GM12875 (cell line): Measurements from ENCODE around the gene PCSK6.

Source experiments
- H3K4me3 ChIP-seq: one replicate; pipeline ENCODE4 v1.5.1; 2011; ENCODE audit warnings: low read depth, low read length, control low read depth
- TF ChIP-seq, protein P1 (sequence below): IDR thresholded peaks from 2 replicates; pipeline ENCODE4 v1.5.1; 2011; ENCODE audit warnings: low read depth, mild to moderate bottlenecking, control low read depth, inconsistent platforms, low read length, moderate library complexity, borderline replicate concordance; ENCODE audit not compliant: insufficient read depth

The PCSK6 gene

DNA sequence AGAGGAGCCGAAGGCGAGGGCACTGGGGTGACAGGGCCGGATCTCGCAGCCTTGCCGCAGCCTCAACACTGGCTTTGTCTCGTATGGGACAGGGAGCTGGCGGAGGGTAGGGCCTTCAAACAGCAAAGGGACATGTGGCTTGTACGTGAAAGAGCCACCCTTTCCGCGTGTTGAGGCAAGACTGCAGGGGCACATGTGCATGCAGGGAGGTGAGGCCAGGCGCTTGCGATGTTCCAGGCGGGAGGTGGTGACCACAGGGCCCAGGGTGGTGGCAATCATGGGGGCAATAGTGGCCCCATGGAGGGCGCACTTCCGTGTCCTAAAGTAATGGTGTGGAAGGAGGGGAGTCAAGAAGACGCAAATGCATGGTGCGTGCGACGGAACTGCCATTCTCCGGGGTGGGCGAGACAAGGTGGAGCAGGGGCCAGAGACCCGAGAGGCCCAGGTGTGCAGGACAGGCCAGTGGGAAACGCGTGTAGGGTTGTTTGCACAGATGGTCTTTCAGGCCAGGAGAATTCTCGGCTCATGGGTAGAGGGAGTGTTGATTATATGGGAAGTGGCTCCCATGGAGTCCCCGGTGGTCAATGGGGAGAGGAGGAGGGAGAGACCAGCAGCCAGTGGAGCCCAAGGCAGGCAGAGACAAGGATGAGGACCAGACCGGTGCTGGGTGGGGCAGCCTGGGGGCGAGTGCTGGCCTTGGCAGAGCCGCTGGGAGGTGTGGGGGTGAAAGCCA is 45.8 kb upstream of the PCSK6 start:
- TF ChIP-seq, protein P1, sequence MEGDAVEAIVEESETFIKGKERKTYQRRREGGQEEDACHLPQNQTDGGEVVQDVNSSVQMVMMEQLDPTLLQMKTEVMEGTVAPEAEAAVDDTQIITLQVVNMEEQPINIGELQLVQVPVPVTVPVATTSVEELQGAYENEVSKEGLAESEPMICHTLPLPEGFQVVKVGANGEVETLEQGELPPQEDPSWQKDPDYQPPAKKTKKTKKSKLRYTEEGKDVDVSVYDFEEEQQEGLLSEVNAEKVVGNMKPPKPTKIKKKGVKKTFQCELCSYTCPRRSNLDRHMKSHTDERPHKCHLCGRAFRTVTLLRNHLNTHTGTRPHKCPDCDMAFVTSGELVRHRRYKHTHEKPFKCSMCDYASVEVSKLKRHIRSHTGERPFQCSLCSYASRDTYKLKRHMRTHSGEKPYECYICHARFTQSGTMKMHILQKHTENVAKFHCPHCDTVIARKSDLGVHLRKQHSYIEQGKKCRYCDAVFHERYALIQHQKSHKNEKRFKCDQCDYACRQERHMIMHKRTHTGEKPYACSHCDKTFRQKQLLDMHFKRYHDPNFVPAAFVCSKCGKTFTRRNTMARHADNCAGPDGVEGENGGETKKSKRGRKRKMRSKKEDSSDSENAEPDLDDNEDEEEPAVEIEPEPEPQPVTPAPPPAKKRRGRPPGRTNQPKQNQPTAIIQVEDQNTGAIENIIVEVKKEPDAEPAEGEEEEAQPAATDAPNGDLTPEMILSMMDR: no peak

DNA sequence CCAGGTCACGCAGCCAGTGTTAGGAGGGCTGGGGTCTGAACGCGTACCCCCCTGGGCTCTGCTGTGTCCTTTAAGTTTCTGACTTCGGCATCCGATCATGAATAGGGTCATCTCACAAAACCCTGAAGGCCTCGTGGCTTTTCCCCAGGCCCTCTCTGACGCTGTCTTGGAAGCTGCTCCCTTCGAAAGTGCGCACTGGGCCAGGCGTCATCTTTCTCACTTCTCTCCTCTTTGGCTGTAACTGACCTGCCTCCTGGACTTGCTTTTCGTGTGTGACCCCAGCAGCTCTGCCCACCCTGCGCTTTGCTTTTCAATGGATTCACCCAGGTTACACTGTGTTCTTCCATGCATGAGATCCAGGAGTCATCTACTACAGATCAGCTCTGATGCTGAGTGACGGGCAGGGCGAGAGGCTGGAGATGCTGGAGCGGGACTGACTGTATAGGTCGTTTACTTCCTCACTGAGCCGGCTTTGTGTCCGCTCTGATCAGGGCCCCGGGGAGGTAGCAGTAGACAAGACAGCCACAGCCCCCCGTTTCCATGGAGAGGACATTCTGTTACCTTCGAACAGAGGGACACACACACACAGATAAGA is 45.0 kb upstream of the PCSK6 start:
- no peak overlapping the region for H3K4me3 ChIP-seq
- TF ChIP-seq, protein P1: no peak

More for the DNA sequence above, 45.8 kb upstream of the PCSK6 start:
- H3K4me3 ChIP-seq: no peak overlapping the region

DNA sequence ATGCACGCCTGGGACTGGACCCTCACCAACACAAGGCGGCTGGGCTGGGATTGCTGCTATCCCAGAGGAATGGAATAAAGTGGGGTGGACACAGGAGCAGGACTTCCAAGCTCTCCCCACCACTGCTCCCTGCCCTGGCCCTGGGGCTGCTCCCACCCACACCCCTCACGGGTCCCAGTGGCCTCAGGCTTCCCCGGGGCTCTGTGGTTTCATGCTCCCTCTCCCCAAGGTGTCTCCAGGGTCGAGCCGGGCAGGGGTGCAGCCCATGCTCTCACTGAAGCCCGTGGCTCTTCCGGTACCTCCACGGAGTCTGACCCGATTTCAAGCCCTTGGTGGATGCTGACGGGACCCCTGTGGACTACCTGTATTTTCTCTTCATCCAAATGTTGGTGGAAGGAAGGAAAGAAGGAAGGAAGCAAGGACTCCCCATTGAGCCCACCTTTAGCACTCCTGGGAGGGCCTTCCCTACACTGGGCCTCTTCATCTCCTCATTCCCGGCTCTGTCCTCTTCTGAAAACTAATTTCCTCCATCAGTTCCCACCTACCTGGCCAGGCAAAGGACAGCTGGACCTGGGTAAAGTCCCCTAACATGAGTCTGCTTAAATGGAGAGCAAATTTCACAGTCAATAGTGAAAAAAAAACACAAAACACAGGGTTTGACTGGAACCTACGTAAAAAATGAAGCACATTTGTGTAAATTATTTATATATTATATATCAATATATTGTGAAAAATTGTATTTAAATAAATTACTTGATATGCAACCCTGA is 44.0 kb upstream of the PCSK6 start:
- TF ChIP-seq, protein P1: no peak
- H3K4me3 ChIP-seq: no peak overlapping the region

DNA sequence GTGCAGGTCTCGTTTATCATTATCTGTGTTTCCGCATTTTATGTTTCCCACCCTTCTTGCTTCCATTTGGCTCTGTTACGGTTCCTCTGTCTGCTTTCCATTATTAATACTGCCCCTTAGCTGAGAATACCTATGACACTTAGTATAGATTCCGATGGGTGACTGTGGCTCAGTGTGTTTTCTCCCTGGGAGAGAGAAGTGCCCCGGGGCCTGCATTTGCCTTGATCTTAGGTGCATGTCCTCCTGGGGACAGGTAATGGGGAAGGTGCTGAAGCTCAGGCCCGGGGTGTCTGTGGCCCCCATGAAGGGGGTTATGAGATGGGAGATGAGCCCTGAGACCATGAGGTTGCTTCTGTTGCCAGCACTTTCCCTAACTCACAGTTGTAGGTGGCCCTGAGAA is 43.4 kb upstream of the PCSK6 start:
- no peak overlapping the region for H3K4me3 ChIP-seq
- TF ChIP-seq, protein P1: no peak

DNA sequence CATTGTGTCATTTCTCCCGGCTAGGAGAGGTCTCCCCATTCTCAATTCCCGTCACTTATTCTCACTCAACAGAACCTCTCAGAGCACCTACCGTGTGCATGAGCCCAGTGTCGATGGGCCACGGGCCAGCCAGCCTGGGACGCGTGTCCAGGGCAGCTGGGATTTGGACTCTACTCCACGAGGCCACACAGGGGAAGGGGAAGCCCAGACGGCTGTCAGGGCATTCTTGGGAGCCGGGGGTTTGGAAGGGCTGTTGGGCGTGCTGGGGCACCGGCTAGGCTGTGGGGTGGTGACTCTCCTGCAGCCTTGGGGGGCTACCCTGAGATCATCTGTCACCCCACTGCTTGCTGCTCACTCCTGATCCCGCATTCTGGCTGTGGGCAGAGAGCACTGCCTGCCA is 41.7 kb upstream of the PCSK6 start:
- TF ChIP-seq, protein P1: no peak
- no peak overlapping the region for H3K4me3 ChIP-seq

DNA sequence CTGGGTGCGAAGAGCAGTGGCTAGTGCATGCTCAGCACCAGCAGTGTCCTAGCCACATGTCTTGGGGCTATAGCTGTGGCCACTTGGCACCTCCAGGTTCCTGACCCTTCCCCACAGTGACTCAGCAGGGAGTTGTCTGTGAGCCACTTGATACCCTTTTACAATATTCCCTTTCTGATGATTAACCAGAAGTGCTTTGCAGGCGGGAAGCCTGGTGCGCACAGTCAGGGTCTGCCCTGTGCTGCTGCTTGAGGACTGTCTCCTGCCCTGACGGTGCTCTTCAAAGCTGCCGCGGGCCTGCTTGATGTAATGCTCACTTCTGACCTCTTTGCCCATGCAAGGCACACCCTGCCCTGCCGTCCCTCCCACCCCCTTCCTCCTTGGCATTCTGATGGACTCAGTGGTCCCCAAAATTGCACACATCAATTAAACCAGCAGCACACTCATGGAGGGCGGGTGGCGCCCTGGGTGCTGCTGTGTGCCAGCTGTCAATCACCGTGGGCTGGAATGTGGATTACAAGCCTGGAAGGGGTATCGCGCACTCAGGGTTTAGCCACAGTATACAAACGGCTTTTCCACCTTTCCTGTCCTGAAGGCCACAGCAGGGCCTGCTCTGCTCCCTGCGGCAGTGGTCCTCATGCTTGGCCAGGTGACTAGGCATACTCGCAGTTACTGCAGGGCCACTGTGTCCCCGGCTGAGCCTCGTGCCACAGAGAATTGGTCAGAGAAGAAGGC is 40.9 kb upstream of the PCSK6 start:
- H3K4me3 ChIP-seq: no peak overlapping the region
- TF ChIP-seq, protein P1: no peak
